C4-2B (cell line): Measurements from ENCODE around the gene DNAJC5.

Experiments
- H3K27ac ChIP-seq: fragments of 450-650 bp; 2 replicates; pipeline ENCODE4 v1.5.1; 2017
- CTCF ChIP-seq: fragments of 450-650 bp; conservative IDR thresholded peaks from 2 replicates; pipeline ENCODE4 v1.5.1; 2017; ENCODE audit warnings: mild to moderate bottlenecking
- ZFX ChIP-seq: fragments of 450-650 bp; IDR thresholded peaks from 2 replicates; pipeline ENCODE4 v1.6.1; 2017

DNAJC5 gene

DNA sequence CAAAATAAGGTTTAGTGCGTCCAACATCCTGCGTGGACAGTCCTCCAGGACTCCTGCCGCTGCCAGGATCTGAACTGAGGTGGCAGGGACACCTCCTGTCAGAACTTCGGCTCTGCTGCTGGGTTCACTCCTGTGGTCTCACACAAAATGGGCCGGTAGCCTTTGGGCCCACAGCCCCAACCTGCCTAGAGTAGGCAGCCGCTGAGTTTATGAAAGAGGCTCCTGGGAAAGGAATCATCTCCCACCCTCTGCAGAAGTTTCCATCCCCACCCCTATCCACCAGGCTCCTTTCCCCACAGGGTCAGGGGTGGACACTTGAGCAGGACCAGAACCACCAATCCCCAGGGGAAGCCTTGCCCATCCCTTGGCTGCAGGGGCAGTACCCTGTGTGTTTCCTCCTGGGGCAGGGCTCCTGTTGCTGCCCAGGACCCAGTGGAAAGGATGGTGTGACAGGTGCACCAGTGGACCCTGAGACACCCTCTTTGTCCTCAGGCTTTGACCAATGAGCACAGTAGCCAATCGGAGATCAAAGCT is 35.7 kb upstream of the DNAJC5 start:
- no peak for TF ChIP-seq CTCF
- TF ChIP-seq ZFX, result no peak
- H3K27ac ChIP-seq, result no peak overlapping the region

GRCh38 chr20:63860325-63861051 is 34.4 kb upstream of the DNAJC5 start:
- TF ChIP-seq ZFX (no peak), CTCF (no peak)
- H3K27ac ChIP-seq, result no peak overlapping the region

GRCh38 chr20:63861365-63861934 is 33.5 kb upstream of the DNAJC5 start, which contains the start of gene ABHD16B:
Gene ABHD16B (plus strand): TSS chr20:63861498. CDS start chr20:63861541, 43 bp downstream.
- peak within 1 kb of the TSS; percentile 97; the same call in 1 of the 2 replicates for H3K27ac ChIP-seq
- TF ChIP-seq CTCF (no peak), ZFX (no peak)

DNA sequence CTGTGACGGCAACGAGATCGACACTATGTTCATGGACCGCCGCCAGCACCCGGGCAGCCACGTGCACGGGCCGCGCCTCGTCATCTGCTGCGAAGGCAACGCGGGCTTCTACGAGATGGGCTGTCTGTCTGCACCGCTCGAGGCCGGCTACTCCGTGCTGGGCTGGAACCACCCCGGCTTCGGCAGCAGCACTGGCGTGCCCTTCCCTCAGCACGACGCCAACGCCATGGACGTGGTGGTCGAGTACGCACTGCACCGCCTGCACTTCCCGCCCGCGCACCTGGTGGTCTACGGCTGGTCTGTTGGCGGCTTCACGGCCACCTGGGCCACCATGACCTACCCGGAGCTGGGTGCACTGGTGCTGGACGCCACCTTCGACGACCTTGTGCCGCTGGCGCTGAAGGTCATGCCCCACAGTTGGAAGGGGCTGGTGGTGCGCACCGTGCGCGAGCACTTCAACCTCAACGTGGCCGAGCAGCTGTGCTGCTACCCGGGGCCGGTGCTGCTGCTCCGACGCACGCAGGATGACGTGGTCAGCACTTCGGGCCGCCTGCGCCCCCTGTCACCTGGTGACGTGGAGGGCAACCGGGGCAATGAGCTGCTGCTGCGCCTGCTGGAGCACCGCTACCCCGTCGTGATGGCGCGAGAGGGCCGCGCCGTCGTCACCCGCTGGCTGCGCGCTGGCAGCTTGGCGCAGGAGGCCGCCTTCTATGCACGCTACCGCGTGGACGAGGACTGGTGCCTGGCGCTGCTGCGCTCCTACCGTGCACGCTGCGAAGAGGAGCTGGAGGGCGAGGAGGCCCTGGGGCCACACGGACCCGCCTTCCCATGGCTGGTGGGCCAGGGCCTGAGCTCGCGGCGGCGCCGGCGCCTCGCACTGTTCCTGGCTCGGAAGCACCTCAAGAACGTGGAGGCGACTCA is 32.7 kb upstream of the DNAJC5 start:
- H3K27ac ChIP-seq, result peak overlapping the region; percentile 97
- no peak for TF ChIP-seq CTCF
- TF ChIP-seq ZFX, result no peak

GRCh38 chr20:63863021-63863797 is 31.7 kb upstream of the DNAJC5 start:
- peak overlapping the region; percentile 97 for H3K27ac ChIP-seq
- TF ChIP-seq CTCF (no peak), ZFX (no peak)

GRCh38 chr20:63863798-63864544 is 31.0 kb upstream of the DNAJC5 start:
- TF ChIP-seq CTCF, result peak; percentile 81; the same call in 1 of the 2 replicates
- TF ChIP-seq ZFX, result peak; percentile 57; the same call in 1 of the 2 replicates
- H3K27ac ChIP-seq, result peak overlapping the region; percentile 97
